Ishikawa (cell line): ENCODE data around the gene IVL.

Experiments used
- CEBPB ChIP-seq: IDR thresholded peaks from 2 replicates; pipeline ENCODE4 v1.6.1; 2012
- EP300 ChIP-seq: IDR thresholded peaks from 2 replicates; pipeline ENCODE4 v1.6.1; 2012; ENCODE audit warnings: borderline replicate concordance
- FOXM1 ChIP-seq: IDR thresholded peaks from 2 replicates; pipeline ENCODE4 v1.6.1; 2012; ENCODE audit warnings: low read depth, borderline replicate concordance
- TAF1 ChIP-seq: IDR thresholded peaks from 2 replicates; pipeline ENCODE4 v1.6.1; 2012; ENCODE audit warnings: low read depth, mild to moderate bottlenecking
- YY1 ChIP-seq: IDR thresholded peaks from 2 replicates; pipeline ENCODE4 v1.6.1; 2012; ENCODE audit warnings: low read depth
- ZBTB7A ChIP-seq: IDR thresholded peaks from 2 replicates; pipeline ENCODE4 v1.6.1; 2012; ENCODE audit warnings: low read depth
- TF ChIP-seq, protein P1 (sequence below): IDR thresholded peaks from 2 replicates; pipeline ENCODE4 v1.6.1; 2012; ENCODE audit warnings: low read depth, mild to moderate bottlenecking
- TF ChIP-seq, protein P2 (sequence below): IDR thresholded peaks from 2 replicates; pipeline ENCODE4 v1.6.1; 2012
- TF ChIP-seq, protein P3 (sequence below): IDR thresholded peaks from 2 replicates; pipeline ENCODE4 v1.6.1; 2012

DNA sequence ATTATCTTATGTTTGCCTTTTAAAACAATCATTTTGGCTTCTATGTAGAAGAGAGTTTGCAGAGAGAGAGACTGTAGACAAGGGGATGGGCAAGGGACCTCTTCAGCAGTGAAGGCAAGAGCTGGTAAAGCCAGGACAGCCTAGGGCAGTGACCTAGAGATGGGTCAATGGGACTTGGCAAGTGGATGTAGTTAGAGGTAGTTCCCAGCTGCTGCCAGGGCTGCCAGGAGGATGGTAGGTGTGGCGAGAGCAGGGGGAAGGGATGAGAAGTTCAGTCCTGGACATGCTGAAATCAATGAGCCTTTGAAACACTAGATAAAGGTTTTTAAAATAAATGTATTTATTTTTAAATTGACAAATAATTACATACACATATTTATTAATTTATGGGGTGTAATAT lies 32.3 kb downstream of the IVL start:
- TF ChIP-seq EP300 (no peak), YY1 (no peak), ZBTB7A (no peak), TAF1 (no peak), CEBPB (no peak), FOXM1 (no peak)
- TF ChIP-seq, protein P1, sequence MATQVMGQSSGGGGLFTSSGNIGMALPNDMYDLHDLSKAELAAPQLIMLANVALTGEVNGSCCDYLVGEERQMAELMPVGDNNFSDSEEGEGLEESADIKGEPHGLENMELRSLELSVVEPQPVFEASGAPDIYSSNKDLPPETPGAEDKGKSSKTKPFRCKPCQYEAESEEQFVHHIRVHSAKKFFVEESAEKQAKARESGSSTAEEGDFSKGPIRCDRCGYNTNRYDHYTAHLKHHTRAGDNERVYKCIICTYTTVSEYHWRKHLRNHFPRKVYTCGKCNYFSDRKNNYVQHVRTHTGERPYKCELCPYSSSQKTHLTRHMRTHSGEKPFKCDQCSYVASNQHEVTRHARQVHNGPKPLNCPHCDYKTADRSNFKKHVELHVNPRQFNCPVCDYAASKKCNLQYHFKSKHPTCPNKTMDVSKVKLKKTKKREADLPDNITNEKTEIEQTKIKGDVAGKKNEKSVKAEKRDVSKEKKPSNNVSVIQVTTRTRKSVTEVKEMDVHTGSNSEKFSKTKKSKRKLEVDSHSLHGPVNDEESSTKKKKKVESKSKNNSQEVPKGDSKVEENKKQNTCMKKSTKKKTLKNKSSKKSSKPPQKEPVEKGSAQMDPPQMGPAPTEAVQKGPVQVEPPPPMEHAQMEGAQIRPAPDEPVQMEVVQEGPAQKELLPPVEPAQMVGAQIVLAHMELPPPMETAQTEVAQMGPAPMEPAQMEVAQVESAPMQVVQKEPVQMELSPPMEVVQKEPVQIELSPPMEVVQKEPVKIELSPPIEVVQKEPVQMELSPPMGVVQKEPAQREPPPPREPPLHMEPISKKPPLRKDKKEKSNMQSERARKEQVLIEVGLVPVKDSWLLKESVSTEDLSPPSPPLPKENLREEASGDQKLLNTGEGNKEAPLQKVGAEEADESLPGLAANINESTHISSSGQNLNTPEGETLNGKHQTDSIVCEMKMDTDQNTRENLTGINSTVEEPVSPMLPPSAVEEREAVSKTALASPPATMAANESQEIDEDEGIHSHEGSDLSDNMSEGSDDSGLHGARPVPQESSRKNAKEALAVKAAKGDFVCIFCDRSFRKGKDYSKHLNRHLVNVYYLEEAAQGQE = no peak
- TF ChIP-seq, protein P2, sequence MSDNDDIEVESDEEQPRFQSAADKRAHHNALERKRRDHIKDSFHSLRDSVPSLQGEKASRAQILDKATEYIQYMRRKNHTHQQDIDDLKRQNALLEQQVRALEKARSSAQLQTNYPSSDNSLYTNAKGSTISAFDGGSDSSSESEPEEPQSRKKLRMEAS = no peak
- TF ChIP-seq, protein P3, sequence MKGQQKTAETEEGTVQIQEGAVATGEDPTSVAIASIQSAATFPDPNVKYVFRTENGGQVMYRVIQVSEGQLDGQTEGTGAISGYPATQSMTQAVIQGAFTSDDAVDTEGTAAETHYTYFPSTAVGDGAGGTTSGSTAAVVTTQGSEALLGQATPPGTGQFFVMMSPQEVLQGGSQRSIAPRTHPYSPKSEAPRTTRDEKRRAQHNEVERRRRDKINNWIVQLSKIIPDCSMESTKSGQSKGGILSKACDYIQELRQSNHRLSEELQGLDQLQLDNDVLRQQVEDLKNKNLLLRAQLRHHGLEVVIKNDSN = no peak
